Raji (cell line): Measurements from ENCODE around the gene CXCR1.

ENCODE experiments used
- POLR2A ChIP-seq: IDR thresholded peaks from 2 replicates; pipeline ENCODE4 v1.6.1; 2011; ENCODE audit warnings: low read depth, low read length, control low read depth; ENCODE audit not compliant: insufficient read depth

Gene CXCR1

GRCh38 chr2:218166791-218167190 is at the start of gene CXCR1:
TSS of gene CXCR1 (minus strand) at chr2:218166962. CDS start at chr2:218165211, 1,751 bp downstream.
- no peak for TF ChIP-seq POLR2A

- TF ChIP-seq POLR2A: no peak
Observed at GRCh38 chr2:218216336-218216673, 49.5 kb upstream of the CXCR1 start.

GRCh38 chr2:218214116-218214515 is 47.4 kb upstream of the CXCR1 start:
- TF ChIP-seq POLR2A: no peak

GRCh38 chr2:218209078-218209477 is 42.3 kb upstream of the CXCR1 start:
- no peak for TF ChIP-seq POLR2A

- TF ChIP-seq POLR2A: no peak
Observed at GRCh38 chr2:218202266-218202665, 35.5 kb upstream of the CXCR1 start.

- no peak for TF ChIP-seq POLR2A
Observed at GRCh38 chr2:218196974-218197373, 30.2 kb upstream of the CXCR1 start.

GRCh38 chr2:218194880-218195279 is 28.1 kb upstream of the CXCR1 start:
- no peak for TF ChIP-seq POLR2A

- TF ChIP-seq POLR2A: no peak
Observed at GRCh38 chr2:218193701-218194100, 26.9 kb upstream of the CXCR1 start.

GRCh38 chr2:218192902-218193430 is 26.2 kb upstream of the CXCR1 start:
- TF ChIP-seq POLR2A: no peak

- TF ChIP-seq POLR2A: no peak
Observed at GRCh38 chr2:218188528-218188927, 21.8 kb upstream of the CXCR1 start.

- TF ChIP-seq POLR2A: no peak
Observed at GRCh38 chr2:218187296-218188015, 20.7 kb upstream of the CXCR1 start.

GRCh38 chr2:218186876-218187275 is 20.1 kb upstream of the CXCR1 start:
- no peak for TF ChIP-seq POLR2A

- TF ChIP-seq POLR2A: no peak
Observed at GRCh38 chr2:218186355-218186766, 19.6 kb upstream of the CXCR1 start.

- TF ChIP-seq POLR2A: no peak
Observed at GRCh38 chr2:218184331-218184730, 17.6 kb upstream of the CXCR1 start.

GRCh38 chr2:218180467-218181114 is 13.8 kb upstream of the CXCR1 start:
- no peak for TF ChIP-seq POLR2A

- TF ChIP-seq POLR2A: no peak
Observed at GRCh38 chr2:218179782-218180181, 13.0 kb upstream of the CXCR1 start.
